CD4-positive, alpha-beta T cell treated with Interferon alpha-2 for 1 hour (primary cell): ENCODE results near the gene CTRB2.
"Not testable (repeated sequence)": the region's sequence is repeated elsewhere in the genome, so short reads cannot be mapped to it uniquely, and the experiment has no call there.

Experiments
- DNase-seq, 2 donors: peaks; one replicate each; pipeline ENCODE4 v3.0.0-alpha.2; 2020 to 2022

Gene CTRB2

DNA sequence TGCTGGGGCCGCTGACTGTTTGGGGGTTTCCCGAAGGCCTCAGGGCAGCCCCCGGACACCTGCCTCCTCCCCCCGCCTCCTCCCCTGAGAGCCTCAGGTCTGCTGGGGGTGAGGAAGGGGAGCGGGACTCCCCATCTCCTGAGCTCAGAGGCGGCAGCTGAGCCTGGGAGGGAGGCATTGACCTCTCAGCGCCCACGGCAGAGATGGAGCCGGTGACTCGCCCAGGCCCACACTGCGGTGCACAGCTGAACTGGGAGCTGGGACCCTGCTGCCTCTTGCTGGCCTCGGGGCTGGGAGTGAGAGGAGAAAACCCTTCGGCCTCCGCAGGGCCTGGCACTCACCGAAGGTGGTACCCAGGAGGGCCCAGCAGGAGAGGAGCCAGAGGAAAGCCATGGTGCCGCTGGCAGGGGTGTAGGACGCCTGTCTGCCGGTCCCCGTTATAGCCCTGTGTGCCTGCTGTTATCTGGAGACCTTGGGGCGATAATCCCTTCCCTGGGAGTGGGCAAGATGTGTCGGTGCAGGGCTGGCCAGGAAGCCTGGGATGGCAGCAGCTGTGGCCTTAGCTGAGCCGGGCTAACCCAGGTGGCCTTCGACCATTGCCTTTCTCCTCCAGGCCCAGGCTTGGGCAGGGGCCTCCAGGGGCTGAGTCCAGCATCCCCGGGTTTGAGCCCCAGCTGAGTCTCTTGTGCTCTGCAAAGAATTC lies at the start of gene CTRB2:
TSS of gene CTRB2 (minus strand) at position 413 of the 703 bp plus-strand sequence. CDS start at position 393, 20 bp downstream.
- DNase-seq: no peak

DNA sequence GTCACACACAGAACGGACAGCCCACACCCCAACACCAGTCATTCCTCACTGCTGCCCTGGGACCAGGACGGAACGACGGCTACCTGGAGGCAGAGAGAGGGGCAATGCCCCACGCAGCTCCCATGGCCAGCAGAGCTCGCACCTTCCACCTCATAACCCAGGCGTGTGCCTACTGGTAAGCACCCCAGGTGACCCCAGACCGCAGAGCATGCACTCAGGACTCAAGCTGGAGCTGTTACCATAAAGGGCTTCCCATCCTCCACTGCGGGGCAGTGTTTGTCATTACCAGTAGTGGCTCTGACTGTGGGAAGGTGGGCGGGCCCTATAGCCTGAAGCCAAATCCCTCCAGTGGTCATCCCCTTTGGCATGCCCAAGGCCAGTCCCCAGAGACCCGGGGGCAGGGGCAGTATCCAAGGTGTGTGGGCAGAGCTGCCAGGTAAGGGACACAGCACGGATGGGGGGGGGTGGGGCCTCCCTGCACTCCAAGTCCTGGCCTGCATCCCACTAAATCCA lies 49.2 kb upstream of the CTRB2 start:
- no peak for DNase-seq

DNA sequence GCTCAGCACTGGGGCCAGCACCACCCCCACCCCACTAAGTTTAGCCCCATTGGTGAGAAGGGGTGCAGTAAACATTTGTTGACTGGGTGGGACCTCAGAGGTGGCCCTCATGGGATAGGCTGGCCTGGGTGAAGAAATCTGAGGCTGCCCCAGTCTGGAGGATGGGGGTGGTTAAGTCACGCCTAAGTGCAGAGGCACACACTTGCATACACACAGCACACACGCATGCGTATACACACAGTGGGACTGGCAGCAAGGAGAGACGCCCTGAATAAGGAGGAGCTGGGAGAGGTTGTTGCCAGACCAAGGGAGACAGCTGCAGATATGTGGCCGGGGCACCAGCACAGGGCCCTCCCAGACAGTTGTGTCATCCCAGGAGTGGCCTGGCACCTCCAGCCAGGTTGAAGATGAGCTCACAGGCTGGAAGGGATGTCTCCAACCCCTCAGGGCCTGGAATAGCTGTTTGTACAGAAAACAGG lies 47.4 kb upstream of the CTRB2 start:
- DNase-seq: no peak

DNA sequence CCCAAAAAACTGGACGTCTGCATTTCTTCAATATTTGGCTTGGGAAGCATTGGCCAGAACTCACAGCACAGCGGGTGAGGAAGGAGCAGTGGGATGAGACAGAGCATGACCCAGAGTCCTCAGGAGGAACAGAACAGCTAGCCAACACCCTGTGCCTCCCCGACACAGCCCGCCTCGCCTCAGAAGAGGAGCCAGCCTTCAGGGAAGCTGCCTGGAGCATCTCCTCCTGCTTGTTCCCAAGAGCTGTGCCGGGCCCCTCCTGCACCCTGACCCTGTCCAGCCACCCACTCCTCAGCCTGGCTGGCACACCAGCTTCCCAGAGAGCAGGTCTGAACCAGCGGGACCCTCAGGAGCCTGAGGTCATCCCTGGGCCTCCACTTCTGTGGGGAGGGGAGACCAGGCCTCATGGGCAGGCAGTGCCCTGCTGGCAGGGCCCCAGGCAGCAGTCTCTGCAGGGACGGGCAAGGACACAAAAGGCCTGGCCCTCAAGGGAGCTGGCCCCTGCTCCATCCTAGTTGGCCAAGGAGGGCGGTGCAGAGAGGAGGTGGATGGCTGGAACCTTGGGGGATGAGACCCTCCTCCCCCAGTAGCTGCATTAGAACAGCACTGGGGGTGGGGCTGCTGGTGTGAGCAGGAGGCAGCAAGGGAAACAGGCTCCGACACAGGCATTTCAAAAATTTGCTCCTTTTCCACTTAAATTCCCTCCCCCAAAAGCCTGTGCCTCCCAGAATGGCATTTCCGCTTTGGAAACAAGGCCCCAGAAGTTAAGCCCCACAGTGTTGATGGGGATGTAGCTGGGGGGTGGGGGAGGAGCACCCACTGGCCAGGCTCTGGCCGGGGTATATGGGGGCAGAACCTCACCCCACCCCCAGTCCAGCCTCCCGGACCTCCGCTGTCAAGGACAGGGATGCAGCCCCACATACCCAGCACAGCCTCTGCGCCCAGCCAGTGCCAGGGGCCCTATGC lies 46.3 kb upstream of the CTRB2 start:
- DNase-seq: no peak

DNA sequence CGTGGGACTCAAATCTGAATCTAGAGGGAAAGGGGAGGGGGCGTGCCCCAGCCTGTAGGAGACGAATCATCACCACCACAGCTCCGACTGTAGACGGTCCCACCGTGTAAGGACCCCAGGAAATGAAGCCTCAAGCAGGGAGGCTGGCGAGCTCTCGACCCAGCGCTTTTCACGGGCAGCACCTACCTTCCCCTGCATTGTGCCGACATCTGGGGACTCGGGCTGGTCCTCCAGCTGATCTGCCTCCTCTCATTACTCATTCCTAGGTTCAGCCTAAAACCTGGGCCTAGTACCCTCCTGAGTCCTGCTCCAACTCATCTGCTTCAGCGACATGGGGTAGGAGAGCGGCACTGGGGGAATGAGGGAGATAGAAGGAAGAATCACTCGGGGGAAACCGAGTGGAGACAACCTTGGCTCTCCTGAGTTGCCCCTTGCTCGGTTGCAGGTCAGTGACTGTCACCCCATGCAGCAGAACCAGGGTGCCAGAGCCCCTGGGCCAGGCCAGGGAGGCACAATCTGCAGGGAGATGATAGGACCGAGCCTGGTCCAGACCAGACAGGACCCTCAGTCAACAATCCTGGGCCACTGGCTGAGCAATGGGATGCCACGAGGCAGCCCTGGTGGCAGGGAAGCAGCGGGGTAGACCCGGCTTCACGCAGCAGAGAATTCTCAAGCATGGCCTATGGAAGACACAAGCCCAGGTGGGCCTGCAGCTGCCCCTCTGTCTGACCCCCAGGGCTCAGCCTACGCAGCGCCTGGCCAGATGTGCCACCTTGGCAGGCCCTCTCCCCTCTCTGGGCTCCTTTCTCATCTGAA lies 45.3 kb upstream of the CTRB2 start:
- DNase-seq: no peak

DNA sequence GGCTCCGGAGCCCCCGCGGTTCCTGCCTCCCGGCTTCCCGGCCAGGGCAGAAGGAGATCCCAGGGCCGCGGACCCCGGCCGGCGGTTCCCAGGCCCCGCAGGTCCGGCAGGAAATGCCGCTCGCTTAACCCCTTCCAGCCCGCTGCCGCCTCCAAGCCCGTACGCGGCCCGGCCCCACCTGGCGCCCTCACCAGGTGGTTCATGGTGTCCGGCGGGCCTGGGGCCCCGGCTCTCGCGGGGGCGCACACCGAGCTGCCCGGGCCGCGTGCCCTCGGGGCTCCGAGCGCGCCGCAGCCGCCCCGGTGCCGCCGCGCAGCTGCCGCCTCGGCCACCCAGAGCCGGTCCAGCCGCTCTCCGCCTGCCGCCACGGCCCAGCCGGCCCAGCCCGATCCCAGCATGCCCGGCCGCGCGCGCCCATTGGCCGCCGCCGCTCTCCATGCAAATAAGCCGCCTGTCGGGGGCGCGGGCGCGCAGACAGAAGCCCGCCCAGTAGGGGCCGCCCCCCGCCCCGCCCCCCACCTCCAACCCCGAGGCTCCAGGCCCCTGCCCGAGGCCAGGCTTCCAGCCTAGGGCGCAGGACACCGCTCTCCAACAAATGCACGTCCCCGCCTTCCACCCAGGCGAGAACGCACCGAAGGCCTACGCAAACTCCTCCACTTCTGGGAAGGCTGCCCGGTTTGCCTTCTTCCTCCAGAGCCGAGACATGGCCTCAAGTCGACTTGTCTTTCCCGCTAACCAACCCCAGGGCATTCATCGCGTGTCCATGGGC lies 44.5 kb upstream of the CTRB2 start, which contains the start of gene BCAR1:
TSS of gene BCAR1 (minus strand) at position 345 of the 769 bp plus-strand sequence. CDS start at position 203, 142 bp downstream.
- DNase-seq: no peak

DNA sequence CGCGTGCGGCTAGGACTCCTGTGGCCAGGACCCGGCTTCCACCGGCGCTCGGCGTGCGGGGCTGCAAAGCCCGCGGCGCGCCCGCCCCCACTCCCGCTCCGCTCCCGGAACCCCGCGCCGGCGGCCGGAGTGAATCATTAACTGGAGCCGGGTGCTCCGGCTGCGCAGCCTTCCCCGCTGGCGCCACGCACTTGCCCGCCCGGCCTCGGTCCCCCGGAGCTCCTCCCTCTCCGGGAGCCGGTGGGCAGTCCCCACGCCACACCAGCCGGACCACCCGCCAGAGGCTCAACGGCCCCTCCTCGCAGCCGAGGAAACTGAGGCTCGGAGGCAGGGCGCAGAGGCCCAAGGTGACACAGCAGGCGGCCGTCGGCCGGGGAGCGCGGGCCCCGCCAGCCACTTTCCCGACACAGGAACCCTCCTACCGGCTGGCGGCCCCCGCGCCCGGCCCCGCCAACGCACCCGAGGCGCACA lies 43.9 kb upstream of the CTRB2 start:
- DNase-seq: no peak

DNA sequence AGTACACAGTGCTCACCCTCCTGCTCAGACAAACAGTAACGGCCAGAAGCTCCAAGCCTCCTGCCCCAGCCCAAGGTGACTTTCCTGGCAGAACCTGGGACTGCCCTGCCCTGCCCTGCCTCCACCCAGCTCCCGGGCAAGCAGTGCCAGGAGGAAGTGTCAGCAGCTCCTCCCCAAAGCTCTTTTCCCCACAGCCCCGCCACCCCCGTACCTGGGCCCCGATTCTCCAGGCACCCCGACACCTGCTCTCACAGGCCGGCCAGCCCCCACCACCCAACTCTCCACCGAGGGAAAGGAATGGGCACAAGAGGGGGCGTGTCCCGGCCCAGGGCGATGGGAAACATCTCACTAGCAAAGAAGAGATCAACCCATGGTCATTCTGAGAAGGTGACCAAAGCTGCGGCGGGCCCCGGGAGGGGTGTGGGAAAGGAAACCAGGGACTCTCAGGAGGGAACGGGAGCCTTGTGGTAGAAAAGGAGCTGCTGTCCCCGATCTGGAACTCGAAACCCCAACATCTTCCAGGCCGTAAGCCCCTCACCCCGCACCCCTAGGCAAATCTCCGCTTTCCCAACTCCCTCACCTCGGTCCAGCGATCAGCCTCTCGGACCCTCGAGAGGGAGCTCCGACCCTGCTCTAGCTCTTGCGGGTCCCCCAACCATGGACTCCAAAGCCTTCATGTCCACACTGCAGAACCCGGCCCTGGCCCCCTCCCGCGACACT lies 43.3 kb upstream of the CTRB2 start:
- DNase-seq: no peak

DNA sequence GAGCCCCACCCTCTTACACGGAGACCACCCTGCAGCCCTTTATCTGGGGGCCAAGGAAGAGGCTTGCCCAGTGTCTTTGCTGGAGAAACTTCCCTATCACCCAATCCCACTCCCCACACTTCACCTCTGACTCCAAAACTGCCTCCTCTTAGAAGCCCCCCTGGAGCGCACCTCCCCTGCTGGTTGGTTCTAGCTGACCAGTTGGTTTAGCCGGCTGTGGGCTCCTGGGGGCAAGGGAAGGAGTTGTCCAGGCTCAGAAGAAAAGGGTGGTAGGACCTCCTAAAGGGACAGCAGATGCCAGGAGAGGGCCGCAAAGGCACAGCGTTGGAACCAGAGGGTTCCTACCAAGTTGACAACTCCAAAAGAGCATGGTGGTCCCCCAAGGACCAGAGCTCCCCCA lies 42.5 kb upstream of the CTRB2 start:
- DNase-seq: no peak

DNA sequence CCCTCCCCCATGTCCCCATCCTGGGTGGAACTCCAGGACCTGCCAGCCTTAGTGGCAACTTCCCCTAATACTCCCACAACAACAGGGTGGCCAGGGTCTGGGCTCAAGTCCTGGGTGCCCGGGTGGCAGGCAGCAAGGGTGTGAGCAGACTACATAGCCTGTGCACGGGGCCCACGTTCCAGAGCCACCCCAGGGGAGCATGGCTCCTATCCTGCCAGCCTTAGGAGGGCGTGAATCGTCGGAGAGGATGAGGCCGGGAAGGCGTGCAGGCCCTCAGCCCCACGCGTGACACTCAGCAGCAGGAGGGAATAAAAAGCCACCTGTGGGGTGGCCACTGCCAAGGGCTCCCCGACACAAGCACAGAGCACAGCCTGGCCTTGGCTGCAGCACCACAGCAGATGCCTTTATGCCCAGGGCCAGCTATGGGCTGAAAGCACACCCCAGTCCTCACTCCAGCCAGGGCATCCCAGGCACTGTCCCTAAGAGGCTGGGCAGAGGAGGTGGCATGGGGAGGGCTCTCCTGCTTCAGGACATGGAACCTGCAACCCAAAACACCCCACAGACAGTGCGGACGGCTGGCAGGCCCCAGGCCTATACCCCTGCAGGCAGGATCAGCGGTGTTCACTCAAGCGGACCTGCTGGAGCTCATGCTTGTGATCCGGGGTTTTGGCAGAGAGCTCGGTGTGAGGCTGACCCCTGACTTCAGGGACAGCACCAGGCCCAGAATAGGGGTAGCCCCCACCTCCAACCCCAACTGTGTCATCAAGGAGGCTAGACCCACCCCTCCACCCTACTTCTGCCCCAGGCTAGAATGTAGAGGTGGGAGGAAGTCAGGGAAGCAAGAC lies 41.8 kb upstream of the CTRB2 start:
- no peak for DNase-seq

DNA sequence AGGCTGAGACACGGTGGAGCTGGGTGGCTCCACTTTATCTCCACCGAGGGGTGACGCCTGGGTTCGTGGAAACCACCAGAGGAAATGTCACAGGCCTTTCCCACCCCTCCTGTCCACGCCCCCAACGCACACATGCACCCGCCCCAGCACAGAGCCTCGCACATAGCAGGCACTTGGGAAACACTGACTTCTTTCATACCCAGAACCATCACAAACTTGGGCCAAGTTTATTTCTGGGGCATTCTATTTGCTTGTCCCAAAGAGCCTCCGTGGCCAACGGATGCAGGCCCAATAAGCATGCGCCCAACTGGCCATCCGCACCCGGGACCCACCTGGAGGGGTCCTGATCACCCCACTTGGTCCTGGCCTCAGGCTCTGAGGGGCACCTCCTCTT lies 41.2 kb upstream of the CTRB2 start:
- no peak for DNase-seq

DNA sequence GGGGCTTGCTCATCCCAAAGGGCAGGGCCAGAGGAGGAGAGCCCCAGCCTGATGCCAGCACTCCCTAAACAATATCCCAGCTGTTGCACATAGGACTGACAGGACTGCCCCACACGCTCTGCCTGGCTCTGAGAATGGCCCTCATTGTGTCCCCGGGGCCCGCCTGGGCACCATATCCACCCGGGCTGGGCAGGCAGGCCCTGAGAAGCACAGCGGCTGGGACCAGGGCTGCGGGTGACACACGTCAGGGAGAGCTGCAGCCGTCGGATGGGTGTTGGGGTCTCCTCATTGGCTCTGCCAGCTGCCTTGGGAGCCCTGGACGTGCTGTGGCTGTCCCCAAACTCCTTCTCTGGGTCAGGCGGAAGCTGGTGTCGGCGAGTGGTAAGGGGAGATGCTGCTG lies 40.3 kb upstream of the CTRB2 start:
- DNase-seq: no peak

DNA sequence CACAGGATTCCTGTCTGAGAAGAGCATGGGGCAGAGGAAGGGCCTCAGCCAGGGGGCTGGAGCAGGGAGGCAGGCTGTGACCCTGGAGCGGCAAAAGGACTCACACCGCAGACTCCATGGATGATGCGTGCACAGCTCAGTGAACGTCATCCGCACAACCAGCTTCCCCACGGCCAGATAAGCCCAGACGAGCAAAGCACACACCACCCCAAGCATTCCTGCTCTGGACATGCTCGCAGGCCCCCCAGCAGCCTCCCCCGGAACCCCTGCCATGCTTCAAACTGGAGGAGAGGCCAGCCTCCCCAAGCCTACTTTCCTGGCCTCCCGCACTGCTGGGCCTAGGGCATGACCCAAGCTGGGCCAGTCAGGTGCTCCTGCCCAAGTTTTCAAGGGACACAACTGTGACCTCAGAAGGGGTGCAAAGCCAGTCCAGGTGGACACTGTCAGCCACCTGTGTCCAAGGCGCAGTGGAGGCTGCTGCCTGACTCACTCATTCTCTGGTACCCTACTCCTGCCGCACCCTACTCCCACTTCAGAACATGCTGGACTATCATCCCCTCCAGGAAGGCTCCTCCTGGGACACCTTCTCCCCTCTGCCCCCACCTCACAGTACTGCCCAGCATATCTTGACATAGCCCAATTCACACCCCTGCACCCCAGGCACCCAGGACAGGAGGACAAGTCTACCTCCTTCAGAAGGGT lies 39.7 kb upstream of the CTRB2 start:
- no peak for DNase-seq

DNA sequence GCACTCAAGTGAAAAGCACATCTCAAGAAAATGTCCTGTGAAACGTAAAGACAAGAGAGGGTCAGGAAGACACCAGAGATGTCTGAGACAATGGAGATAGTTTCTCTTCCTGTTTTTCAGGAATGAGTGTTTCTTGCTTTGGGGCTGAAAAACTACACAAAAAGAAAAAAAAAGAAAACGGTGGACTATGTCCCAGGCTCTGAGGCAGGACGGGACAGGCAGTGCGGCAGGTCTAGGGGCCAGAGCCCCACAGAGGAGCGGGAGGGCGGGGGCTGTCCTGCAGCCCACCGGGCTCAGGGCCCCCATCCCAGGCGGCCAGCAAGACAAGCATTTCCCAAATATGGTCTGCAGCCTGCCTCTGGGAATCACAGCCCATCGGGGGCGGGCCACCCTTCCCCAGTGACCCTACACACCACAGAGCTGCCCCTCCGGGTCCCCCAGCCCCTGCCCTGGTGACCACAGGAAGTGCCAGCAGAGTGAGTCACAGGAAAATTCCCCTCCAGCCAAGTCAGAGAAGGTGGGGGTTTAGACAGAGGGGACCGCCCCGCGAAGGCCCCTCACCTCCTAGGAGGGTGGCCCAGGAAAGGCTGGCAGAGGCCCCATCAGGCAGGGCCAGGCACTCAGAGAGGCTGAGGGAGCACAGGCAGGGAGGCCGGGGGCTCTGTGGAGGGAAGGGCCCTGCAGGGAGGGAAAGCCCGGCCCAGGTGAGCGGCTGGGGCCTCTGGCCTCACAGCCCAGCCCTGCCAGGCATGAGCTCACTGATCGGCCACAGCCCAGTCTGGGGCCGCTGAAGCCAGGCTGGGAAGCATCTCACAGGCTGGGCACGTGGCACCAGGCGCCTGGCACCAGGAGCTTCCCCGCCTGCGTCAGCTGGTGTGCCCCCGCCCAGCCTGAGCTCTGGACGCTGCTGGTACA lies 38.1 kb upstream of the CTRB2 start:
- DNase-seq: no peak

DNA sequence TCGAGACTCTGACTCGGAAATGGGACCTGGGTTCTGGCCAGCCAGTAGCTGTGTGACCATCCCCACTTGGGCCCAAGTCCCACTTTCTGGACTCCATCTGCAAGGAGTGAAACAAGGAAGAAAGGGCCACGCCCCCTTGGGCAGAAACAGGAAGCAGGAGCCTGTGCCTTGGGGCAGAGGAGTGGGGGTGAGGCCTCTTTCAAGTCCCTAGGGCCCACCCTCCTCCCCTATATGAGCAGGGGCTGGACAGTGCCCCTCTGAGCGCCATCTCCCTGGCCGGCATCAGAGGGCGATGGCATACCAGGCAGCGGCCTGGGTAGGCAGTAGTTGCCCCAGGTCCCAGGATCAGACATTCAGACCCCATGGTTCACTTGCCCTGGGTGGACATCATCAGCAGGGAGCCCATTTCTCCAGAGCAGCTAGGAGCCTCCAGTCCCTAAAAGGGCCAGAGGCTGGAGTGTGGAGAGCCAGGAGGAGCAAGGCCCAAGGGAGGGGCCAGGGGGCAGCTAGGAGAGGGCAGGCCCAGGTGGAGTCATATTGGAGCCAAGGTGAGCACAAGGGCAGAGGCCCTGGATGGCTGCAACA lies 37.4 kb upstream of the CTRB2 start:
- no peak for DNase-seq

DNA sequence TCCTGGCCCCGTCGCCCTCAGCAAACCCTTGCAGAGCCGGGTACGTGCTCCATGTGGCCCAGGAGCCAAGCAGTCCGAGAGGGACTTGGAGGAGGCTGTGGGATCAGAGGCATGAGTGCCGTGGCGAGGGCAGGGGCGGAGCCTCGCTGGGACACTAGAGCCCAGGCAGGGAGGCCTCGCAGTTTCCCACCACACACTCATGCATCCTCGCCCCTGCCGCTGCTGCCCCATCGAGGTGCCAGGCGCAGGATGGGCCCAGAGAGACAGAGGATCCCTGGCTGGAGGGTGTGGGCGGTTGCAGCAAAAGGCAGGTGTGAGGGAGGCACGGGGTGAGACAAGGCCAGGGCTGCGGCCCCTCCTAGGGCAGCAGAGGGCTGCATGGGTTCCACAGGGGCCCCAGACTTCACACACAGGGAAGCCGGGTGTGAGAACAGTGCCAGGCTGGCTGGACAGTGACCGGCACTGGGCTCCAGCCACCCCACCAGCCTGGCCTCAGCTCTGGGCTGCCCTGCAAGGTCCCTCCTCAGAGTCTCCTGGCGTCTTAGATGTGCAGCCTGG lies 36.8 kb upstream of the CTRB2 start:
- no peak for DNase-seq

DNA sequence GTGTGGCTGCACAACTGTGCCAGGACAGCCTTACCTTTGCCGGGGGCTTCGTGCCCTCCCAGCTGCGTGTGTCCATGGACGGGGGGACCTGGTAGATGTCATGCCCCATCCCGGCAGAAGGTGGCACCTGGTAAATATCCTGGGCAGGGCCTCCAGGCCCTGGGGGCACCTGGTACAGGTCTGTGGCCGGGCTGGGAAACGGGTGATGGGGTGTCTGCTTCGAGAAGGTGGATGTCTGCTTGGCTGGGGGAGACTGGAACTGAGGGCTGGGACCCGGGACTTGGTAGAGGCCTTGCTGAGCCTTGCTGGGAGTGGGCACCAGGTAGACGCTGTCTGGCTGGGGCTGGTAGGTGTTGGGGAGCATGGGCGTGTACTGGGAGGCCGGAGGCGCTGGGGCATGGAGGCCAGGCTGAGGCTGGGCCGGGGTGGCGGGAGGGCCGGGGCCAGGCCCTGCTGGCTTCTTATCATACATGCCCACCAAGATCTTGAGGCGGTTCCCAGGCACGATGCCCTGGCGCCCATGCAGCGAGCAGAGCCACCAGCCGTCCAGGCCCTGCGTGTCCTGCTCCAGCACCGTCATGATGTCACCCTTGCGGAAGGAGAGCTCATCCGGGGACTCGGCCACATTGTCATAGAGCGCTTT lies 35.6 kb upstream of the CTRB2 start:
- DNase-seq: not testable (repeated sequence)
